ENCODE measurements around the gene AP2A1. TPM values are rescaled to one million over a fixed set of nuclear protein-coding genes. Genes with fewer than 3 reads are reported as not detected.
A peak's percentile ranks its signal among the peaks of the same experiment; 100 is the strongest.

The AP2A1 gene
- total RNA-seq, 1 donor, result 92.0 TPM

DNA sequence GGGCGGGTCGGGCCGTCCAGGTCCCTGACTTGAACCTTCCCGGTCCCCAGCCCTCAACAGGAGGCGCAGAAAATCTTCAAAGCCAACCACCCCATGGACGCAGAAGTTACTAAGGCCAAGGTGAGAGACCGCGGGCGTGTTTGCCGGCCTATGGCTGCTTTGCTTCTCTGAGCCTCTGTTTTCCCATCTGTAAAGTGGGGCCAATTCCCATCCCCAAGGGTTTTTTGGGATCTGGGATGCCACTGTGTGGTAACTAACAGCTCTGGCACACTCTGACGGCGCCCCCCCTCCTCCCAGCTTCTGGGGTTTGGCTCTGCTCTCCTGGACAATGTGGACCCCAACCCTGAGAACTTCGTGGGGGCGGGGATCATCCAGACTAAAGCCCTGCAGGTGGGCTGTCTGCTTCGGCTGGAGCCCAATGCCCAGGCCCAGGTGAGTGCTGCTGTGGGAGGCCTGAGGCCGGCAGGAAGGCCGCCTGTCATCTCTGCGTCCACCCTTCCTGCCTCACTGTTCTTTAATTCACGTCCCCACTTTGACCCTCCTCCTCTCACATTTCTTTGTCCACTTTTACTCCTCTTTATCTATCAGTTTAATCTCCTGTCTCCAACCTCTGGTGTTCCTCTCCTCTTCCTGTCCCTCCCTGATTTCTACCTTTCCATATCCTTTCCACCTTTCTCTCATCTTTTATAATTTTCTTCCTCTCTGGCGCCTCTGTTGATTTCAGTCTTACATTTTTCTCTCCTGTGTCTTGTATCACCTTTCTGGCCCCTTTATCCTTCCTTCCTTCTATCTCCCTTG is 39.2 kb downstream of the AP2A1 start:
- DNase-seq (ENCODE audit: low read depth), result no peak
- TF ChIP-seq, protein P1, sequence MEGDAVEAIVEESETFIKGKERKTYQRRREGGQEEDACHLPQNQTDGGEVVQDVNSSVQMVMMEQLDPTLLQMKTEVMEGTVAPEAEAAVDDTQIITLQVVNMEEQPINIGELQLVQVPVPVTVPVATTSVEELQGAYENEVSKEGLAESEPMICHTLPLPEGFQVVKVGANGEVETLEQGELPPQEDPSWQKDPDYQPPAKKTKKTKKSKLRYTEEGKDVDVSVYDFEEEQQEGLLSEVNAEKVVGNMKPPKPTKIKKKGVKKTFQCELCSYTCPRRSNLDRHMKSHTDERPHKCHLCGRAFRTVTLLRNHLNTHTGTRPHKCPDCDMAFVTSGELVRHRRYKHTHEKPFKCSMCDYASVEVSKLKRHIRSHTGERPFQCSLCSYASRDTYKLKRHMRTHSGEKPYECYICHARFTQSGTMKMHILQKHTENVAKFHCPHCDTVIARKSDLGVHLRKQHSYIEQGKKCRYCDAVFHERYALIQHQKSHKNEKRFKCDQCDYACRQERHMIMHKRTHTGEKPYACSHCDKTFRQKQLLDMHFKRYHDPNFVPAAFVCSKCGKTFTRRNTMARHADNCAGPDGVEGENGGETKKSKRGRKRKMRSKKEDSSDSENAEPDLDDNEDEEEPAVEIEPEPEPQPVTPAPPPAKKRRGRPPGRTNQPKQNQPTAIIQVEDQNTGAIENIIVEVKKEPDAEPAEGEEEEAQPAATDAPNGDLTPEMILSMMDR (IDR thresholded peaks at IDR 0.05; ENCODE audit: insufficient read depth, low read depth, low read length), result no peak
- no peak overlapping the region for H3K4me3 ChIP-seq (ENCODE audit: low read depth, low read length)

DNA sequence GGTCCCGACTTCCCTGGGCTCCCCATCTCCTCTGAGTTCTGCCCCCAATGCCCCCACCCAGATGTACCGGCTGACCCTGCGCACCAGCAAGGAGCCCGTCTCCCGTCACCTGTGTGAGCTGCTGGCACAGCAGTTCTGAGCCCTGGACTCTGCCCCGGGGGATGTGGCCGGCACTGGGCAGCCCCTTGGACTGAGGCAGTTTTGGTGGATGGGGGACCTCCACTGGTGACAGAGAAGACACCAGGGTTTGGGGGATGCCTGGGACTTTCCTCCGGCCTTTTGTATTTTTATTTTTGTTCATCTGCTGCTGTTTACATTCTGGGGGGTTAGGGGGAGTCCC is 39.8 kb downstream of the AP2A1 start:
- no peak for DNase-seq (ENCODE audit: low read depth)
- TF ChIP-seq, protein P1 (IDR thresholded peaks at IDR 0.05; ENCODE audit: insufficient read depth, low read depth, low read length), result no peak

DNA sequence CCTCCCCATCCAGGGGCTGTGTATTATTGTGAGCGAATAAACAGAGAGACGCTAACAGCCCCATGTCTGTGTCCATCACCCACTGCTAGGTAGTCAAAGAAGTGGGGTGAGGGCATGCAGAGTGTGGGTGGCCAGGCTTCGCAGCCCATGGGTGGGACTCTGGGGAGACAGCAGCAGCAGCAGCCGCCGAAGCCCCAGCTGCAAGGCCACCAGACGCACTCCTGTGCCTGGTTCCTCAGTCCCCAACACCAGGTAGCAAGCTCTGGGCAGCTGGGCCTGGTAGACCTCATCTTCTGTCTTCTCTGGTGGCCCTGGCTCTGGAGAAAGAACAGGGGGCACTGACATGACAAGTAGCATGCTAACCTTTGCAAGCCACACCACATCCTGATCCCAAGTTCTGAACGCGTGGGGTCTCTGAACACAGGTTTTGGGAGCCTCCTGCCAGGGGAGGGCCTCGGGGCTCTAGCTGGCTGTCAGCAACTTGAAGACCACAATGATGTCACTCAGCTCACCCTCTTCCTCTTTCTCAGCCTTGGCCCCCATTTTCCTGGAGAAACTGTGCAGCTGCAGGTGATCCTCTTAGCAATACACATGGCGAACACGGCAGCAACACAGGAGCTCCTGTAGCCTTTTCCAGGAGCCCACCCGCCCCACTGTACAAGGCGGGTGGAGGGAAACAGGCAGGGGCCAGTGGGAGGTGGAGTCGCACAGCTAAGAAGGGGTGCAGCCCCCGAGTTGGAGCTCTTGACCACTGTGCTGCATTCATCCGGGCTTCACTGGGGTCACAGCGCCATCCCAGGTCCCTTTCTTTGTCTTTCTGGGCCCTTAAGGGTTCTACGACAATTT is 40.5 kb downstream of the AP2A1 start:
- H3K4me3 ChIP-seq (ENCODE audit: low read depth, low read length), result no peak overlapping the region
- TF ChIP-seq, protein P1 (IDR thresholded peaks at IDR 0.05; ENCODE audit: insufficient read depth, low read depth, low read length), result no peak
- DNase-seq (ENCODE audit: low read depth), result no peak

More for the DNA sequence above, 39.8 kb downstream of the AP2A1 start:
- no peak overlapping the region for H3K4me3 ChIP-seq (ENCODE audit: low read depth, low read length)

DNA sequence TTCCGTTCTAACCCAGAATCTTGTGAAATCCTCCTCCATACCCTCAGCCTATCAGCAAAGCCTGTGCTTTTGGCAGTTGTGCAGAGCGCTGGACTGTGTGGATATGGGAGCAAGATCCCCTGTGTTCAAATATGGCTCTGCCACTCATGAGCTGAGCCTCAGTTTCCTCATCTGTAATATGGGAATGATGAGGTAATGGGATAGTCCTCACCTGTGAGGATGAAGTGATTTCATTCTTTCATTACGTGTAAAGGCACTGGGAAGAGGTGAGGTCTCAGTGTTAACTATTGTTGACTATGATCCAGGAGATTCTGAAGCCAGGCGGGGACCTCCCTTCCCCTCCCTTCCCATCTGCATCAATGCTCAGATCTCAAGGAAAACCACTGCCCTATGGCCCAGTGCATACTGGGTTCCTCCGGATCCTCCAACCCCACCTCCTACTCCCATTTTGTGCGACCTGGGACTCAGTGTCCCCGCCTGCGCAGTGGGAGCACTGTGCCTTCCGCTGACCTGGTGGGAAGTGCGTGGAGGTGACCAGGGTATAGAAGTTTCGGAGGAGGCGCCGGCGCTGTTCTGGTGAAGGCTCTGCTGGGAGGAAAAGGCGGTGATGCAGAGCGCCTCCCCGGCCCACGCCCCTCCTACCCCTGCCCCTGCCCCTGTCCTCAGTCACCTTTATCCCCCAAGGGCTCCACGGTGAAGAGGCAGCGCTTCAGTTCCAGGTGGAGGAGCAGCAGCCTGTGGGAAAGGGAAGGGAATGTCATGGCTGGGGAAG is 41.3 kb downstream of the AP2A1 start:
- TF ChIP-seq, protein P1 (IDR thresholded peaks at IDR 0.05; ENCODE audit: insufficient read depth, low read depth, low read length), result no peak
- DNase-seq (ENCODE audit: low read depth), result no peak
- no peak overlapping the region for H3K4me3 ChIP-seq (ENCODE audit: low read depth, low read length)

DNA sequence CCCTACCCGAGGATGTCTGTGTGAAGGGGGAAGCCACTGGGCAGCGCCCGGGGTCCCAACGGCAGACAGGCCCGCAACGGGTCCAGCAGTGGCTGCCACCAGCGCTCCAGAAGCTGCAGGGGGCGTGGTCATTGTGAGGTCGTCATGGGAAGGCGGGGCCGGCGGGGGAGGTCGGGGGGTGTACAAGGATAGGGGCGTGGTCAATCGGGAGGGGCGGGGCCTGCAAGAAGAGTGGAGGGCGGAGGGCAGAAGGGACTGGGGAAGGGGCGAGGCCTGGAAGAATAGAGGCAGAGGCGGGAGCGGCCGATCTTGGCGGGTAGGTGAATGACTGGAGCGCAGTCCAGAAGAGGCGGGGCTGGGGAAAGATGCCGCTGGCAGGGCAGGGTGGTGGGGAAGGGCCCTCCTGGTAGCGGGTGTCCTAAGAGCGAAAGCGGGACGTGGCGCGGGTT is 41.9 kb downstream of the AP2A1 start:
- DNase-seq (ENCODE audit: low read depth), result peak; percentile 90
- peak overlapping the region; percentile 76 for H3K4me3 ChIP-seq (ENCODE audit: low read depth, low read length)
- TF ChIP-seq, protein P1 (IDR thresholded peaks at IDR 0.05; ENCODE audit: insufficient read depth, low read depth, low read length), result no peak

DNA sequence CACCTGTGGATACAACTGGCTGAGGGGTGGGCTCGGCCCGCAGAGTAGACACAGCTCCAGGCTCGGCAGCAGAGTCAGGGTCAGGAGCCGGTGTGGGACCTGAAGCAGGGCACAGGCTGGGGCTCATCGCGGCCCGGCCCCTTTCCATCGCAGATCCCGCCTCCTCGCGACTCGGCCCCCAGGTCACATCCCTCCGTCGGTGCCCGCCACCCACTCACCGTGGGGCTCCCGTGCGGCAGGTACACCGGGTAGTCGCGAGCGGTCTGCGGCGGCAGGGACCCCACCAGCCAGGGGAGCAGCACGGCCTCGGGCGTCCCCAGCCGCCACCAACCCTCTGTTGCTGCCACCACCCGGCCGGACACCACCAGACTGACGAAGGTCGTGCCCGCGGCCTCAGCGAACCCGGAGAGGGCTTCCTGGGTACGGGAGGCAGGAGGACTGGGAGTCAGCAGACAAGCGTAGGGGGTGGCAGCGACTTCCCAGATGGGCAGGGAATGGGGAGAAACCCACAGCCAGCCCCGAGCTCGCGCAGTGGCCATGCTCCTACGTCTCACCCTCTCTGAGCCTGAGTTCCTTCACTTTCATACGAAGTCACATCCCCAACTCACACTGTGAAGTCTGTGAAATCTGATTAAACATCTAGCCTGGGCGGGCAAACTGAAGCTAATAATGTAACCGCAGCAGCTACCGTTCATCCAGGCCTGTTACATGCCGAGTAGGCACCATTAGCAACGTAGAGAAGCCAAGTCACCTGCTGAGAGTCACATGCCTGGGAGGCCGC is 42.5 kb downstream of the AP2A1 start:
- TF ChIP-seq, protein P1 (IDR thresholded peaks at IDR 0.05; ENCODE audit: insufficient read depth, low read depth, low read length), result no peak
- peak overlapping the region; percentile 76 for H3K4me3 ChIP-seq (ENCODE audit: low read depth, low read length)
- DNase-seq (ENCODE audit: low read depth), result no peak
